Tibial nerve (tissue), 3 donors: ENCODE data around the gene ITGA11.

ENCODE experiments used
- CTCF ChIP-seq, 5 experiments: fragments of 200-600 bp in 3 of 5; fragments of 450-650 bp in 2 of 5; sonication (generic) in 3 of 5; IDR thresholded peaks; one replicate each; pipeline ENCODE4 v1.5.1; 2016 to 2019; ENCODE audit warnings: antibody characterized with exemption in 5 of 5, mild to moderate bottlenecking in 3 of 5, moderate library complexity in 2 of 5
- POLR2A ChIP-seq, 2 donors: fragments of 450-650 bp; IDR thresholded peaks; one replicate each; pipeline ENCODE4 v1.6.1; 2017; ENCODE audit warnings: antibody characterized with exemption in 2 of 2, mild to moderate bottlenecking in 2 of 2, moderate library complexity in 2 of 2

GRCh38 chr15:68427963-68428362 is 4.0 kb downstream of the ITGA11 start:
- no peak for TF ChIP-seq CTCF (IDR thresholded peaks at IDR 0.05)
- no peak for TF ChIP-seq POLR2A (IDR thresholded peaks at IDR 0.05)
